ENCODE results near the gene CFAP69. TPM values are rescaled to one million over a fixed set of nuclear protein-coding genes. Genes with fewer than 3 reads are reported as not detected.

Gene CFAP69
- total RNA-seq, 2 experiments from 2014 or later = not detected

DNA sequence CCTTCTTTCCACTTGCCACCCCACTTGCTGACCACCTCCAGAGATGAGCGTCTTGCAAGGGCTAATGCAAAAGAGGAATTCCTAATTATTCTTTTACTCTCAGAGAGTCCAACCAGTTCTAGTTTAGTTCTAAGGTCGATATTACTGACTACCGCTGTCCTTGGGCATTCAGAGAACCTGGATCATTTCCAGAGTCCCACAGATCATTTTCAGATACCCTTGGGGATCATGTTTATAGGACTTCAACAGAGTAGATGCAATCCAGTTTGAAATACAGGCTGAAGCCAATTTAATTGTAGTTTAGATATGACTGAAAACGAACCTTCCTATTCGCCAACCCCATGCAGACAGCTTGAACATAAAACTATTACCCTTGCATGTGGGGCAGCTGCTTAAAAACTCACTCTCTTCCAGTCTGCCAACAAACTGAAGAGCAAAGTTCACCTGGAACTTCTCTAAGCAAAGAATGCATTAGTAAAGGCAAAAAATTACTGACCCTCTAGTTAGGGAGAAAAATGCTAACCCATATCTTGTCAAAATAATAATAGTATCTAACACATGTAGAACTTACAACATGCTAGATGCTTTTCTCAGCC lies 22.4 kb downstream of the CFAP69 start:
- Mint-ChIP-seq H3K4me3 (no peak overlapping the region), H3K27ac (no peak overlapping the region), H3K36me3 (ENCODE audit: low read depth) (no peaks in the 10 kb centered on the region), H3K27me3 (peaks cover 2% of the 10 kb centered on the region), H3K9me3 (no peaks in the 10 kb centered on the region), H3K4me1 (no peaks in the 10 kb centered on the region)
- ChIA-PET CTCF (interaction anchor here (1.2 kb wide), 1 partner anchor 143 kb away, joined by 3 read pairs; no protein-coding TSS in a partner anchor), POLR2A (no interaction called here)
- DNase-seq = no peak

DNA sequence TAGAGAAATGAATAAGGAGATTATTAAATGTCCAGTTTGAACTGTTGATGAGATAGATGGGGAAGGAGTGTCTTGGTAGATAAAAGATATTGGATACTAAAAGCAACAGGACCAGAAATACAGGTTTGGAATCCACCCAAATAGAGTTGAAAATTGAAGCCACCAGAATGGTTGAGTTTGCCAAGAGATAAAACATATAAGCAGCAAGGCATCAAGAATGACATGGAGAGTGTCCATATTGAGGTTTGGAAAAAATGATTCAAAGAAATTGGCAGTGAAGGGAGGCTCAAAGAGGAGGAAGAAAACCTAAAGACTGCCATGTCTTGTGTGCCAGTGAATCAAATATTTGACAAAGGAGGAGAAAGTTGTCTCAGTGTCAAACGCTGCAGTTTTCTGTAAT lies 24.2 kb downstream of the CFAP69 start:
- Mint-ChIP-seq H3K27me3 (peaks cover 4% of the 10 kb centered on the region), H3K4me1 (no peaks in the 10 kb centered on the region), H3K4me3 (no peak overlapping the region), H3K36me3 (ENCODE audit: low read depth) (no peaks in the 10 kb centered on the region), H3K9me3 (no peaks in the 10 kb centered on the region), H3K27ac (no peak overlapping the region)
- CTCF ChIA-PET = no interaction called here
- no peak for DNase-seq
- POLR2A ChIA-PET = no interaction called here

DNA sequence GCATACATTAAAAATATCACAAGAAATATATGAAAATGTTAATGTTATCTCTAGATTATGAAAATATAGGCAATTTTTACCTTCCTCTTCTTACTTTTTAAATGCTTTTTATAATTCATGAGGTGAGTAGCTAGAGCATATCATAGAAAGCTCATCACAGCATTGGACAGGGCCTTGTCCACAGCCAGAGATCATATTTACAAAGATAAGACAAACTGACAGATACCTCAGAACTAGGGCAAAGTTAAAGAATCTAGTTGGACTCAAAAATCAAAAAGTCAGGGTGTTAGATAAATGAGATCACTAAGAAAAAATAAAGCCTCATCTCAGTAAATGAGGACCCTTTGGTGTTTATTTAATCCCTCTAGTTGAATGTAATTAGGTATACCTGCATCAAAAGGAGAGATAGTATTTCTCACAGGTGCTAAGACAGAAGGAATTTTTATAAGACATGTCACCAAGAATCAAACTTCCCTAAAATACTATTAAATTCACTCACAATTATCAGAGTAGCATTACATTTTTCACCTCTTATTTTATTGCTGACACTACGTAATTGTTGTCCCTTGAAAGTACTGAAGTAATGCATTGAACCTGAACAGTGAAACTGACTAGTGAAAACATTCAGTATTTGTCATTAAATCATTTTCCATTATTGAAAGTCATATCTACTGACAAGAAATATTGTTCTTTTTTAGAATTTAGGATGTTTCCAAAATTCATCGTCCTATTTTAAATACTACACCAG lies 25.6 kb downstream of the CFAP69 start:
- POLR2A ChIA-PET = no interaction called here
- no peaks in the 10 kb centered on the region for H3K4me1 Mint-ChIP-seq
- H3K27ac Mint-ChIP-seq = no peak overlapping the region
- H3K9me3 Mint-ChIP-seq = no peaks in the 10 kb centered on the region
- no peak for DNase-seq
- peaks cover 6% of the 10 kb centered on the region for H3K27me3 Mint-ChIP-seq
- H3K36me3 Mint-ChIP-seq (ENCODE audit: low read depth) = no peaks in the 10 kb centered on the region
- CTCF ChIA-PET = no interaction called here
- no peak overlapping the region for H3K4me3 Mint-ChIP-seq

DNA sequence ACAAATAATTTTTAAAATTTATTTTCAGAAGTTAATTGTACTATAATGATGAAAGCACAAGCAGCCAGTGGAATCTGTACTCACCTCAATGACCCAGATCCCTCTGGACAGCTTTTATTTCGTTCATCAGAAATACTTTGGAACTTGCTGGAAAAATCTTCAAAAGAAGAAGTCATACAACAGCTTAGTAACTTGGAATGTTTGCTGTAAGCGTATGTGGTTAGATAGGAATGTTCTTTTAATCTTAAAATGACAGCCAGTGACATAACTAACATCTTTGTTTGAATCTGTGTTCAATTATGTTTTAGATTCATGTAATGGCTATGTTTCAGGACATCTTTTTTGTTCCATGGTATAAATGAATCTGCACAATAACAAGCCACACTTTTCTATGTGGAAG lies 26.8 kb downstream of the CFAP69 start:
- ChIA-PET CTCF (no interaction called here), POLR2A (no interaction called here)
- no peaks in the 10 kb centered on the region for H3K4me1 Mint-ChIP-seq
- H3K4me3 Mint-ChIP-seq = no peak overlapping the region
- peaks cover 4% of the 10 kb centered on the region for H3K27me3 Mint-ChIP-seq
- H3K9me3 Mint-ChIP-seq = no peaks in the 10 kb centered on the region
- no peak for DNase-seq
- no peak overlapping the region for H3K27ac Mint-ChIP-seq
- H3K36me3 Mint-ChIP-seq (ENCODE audit: low read depth) = no peaks in the 10 kb centered on the region

DNA sequence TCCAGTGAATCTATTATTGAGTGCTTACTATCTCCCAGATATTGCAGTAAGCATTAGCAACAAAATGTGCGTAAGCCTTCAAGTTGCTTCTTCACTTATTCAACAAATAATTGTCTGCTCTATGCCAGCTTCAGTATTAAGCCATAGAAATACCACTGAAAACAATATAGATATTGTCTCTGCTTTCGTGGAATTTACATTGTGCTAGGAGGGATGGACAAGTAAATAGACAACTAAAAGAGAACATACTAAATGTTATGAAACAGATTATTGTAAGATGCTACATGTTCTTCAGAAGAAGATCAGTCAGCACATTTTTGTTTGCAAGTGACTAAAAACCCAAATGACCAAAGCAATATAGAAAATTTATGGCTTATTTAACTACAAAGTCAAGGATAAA lies 27.3 kb downstream of the CFAP69 start:
- H3K27me3 Mint-ChIP-seq = peaks cover 4% of the 10 kb centered on the region
- H3K4me3 Mint-ChIP-seq = no peak overlapping the region
- ChIA-PET CTCF (no interaction called here), POLR2A (no interaction called here)
- no peak overlapping the region for H3K27ac Mint-ChIP-seq
- H3K9me3 Mint-ChIP-seq = no peaks in the 10 kb centered on the region
- no peaks in the 10 kb centered on the region for H3K36me3 Mint-ChIP-seq (ENCODE audit: low read depth)
- H3K4me1 Mint-ChIP-seq = no peaks in the 10 kb centered on the region
- no peak for DNase-seq

DNA sequence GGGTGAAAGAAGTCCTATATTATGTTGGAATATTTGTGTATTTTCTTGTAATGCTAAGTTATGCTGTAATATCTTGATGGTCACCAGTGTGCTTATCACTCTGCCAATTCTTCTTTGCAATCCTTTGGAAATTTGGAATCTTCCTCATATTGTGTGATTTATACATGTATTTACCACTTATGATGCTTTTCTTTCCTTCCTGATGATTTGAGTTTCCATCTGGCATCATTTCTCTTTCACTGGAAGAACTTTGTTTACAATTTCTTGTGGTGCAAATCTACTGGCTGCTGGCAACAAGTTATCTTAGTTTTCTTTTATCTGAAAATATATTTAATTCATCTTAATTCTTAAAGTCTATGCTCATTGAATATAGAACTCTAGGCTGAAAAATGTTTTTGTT lies 29.2 kb downstream of the CFAP69 start:
- Mint-ChIP-seq H3K36me3 (ENCODE audit: low read depth) (no peaks in the 10 kb centered on the region), H3K4me1 (no peaks in the 10 kb centered on the region), H3K27ac (no peak overlapping the region), H3K9me3 (no peaks in the 10 kb centered on the region), H3K27me3 (peaks cover 4% of the 10 kb centered on the region), H3K4me3 (no peak overlapping the region)
- no peak for DNase-seq
- POLR2A ChIA-PET = no interaction called here
- CTCF ChIA-PET = interaction anchor here (0.7 kb wide), 1 partner anchor 109 kb away, joined by 3 read pairs; no protein-coding TSS in a partner anchor

DNA sequence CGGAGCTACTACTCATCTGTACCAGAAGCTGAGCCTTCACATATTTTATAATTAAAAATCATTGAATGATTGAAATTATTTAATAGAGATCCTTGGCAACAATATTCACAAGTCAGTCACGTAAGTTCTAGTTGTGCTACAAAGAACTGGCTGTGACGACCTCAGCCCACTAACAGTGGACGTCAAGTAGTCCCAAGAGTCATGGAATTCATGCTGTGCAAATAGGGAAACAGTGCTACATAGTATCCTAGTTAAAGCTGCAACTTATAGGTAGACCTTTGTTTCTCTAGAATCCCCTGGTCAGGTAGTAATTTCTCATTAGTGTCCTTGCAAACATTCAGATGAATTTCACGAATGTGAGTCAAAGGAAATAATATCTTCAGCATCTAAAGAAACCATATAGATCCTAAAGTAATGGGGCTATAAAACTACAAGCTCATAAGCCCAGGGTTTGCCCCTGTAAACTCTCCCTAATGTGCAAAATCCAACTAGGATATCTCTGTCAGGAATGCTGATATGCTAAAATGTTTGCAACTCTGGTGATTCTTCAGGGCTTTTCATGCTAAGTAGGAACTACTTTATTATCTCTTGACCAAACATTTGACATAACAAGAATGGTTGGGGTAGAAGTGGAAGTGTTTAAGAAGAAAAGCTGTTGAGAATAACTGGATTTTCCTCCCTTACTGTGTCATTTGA lies 31.2 kb downstream of the CFAP69 start:
- peaks cover 4% of the 10 kb centered on the region for H3K27me3 Mint-ChIP-seq
- no peaks in the 10 kb centered on the region for H3K4me1 Mint-ChIP-seq
- H3K4me3 Mint-ChIP-seq = no peak overlapping the region
- no peaks in the 10 kb centered on the region for H3K36me3 Mint-ChIP-seq (ENCODE audit: low read depth)
- CTCF ChIA-PET = interaction anchor here (0.7 kb wide), 1 partner anchor 546 kb away, joined by 3 read pairs; no protein-coding TSS in a partner anchor
- POLR2A ChIA-PET = no interaction called here
- no peak for DNase-seq
- H3K27ac Mint-ChIP-seq = no peak overlapping the region
- H3K9me3 Mint-ChIP-seq = no peaks in the 10 kb centered on the region

DNA sequence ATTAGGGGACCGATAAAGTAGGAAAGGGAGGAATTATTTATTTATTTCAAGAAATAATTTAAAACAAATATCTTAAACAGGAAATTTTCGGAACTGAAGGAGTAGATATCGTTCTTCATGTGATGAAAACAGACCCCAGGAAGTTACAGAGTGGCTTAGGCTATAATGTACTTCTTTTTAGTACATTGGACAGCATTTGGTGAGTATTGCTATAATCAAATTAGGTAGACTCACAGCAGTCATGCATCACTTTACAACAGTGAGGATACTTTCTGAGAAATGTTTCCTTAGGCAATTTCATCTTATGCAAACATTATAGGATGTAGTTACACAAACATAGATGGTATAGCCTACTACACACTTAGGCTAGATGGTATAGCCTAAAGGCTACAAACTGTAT lies 43.2 kb downstream of the CFAP69 start:
- no peak for DNase-seq

DNA sequence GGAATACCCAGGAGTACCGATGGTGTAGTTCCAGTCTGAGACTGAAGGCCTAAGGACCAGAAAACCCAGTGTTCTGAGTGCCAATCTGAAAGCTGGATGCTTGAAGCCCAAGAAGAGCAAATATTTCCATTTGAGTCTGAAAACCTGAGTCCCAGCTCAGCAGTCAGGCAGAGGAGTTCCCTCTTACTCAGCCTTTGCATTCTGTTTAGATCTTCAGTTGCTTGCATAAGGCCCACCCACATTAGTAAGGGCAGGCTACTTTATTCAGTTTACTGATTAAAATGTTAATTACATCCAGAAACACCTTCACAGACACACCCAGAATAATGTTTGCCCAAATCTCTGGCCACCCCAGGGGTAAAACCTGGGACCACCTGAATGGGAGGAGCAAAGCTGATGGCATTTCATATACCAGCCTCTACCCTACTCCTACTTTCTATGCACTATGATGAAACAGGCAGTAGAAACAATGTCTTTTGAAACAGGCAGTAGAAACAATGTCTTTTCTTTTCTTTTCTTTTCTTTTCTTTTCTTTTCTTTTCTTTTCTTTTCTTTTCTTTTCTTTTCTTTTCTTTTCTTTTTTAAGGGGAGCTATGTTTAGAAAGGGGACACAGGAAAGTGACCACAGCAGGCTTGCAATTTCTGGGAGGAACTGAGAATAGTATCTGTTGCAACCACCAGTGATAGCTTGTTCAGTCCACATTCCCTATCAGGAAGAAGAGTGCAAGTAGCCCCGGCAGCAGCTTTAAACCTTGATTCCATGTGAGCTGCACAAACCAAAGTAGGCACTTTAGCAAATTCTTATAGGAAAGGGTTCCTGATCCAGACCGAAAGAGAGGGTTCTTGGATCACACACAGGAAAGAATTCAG lies 45.5 kb downstream of the CFAP69 start:
- H3K4me1 Mint-ChIP-seq = peaks cover under 1% of the 10 kb centered on the region
- H3K4me3 Mint-ChIP-seq = no peak overlapping the region
- H3K27me3 Mint-ChIP-seq = peaks cover 1% of the 10 kb centered on the region
- no peaks in the 10 kb centered on the region for H3K36me3 Mint-ChIP-seq (ENCODE audit: low read depth)
- ChIA-PET CTCF (no interaction called here), POLR2A (no interaction called here)
- no peak overlapping the region for H3K27ac Mint-ChIP-seq
- H3K9me3 Mint-ChIP-seq = peaks cover 11% of the 10 kb centered on the region
- DNase-seq = no peak

More for the DNA sequence above, 43.2 kb downstream of the CFAP69 start:
- Mint-ChIP-seq H3K27me3 (peaks cover 1% of the 10 kb centered on the region), H3K9me3 (peaks cover 6% of the 10 kb centered on the region), H3K4me3 (no peak overlapping the region), H3K4me1 (peaks cover 2% of the 10 kb centered on the region), H3K36me3 (ENCODE audit: low read depth) (no peaks in the 10 kb centered on the region), H3K27ac (no peak overlapping the region)
- POLR2A ChIA-PET = no interaction called here
- CTCF ChIA-PET = no interaction called here

DNA sequence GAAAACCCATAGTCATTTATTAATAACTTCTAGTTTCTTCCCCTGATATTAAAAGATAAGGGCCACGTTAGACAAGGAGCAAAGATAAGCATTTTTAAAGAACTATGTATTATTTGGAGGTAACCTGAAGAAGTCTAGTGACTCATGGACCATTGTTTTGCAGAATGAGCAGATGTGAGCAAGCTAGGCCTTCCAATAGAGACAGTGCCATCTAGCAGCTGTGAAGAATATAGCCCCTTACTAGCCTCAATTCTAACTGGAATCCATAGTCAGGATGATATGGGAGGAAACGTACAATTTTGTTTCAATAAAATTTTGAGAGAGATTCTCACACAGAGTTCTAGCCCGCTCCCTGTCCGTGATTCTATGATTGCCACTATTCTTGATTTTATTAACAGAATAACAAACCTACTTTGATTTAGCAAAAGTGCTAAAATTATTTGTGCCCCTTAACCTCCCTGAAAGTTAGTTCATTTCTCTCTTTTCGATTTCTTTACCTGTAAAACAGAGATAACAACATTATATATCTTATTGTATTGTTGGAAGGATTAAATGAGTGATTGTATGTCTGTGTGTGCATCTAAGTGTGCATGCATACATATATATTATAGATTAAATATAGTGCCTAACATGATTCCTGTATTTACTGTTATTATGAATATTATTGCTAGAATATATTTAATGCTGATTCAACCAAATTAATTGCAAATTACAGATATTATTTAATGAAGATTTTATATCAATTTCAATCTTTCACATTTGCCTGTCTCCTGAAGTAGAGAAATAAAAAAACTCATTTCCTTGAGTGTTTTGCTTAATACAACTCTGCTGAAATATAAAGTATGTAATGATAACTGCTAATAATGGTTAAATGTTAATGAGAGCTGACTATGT lies 53.4 kb downstream of the CFAP69 start:
- ChIA-PET CTCF (interaction anchor here (1.0 kb wide), 1 partner anchor 49 kb away, joined by 3 read pairs; no protein-coding TSS in a partner anchor), POLR2A (no interaction called here)
- H3K4me1 Mint-ChIP-seq = no peaks in the 10 kb centered on the region
- H3K9me3 Mint-ChIP-seq = peaks cover 4% of the 10 kb centered on the region
- no peak for DNase-seq
- peaks cover 11% of the 10 kb centered on the region for H3K27me3 Mint-ChIP-seq
- no peak overlapping the region for H3K4me3 Mint-ChIP-seq
- H3K36me3 Mint-ChIP-seq (ENCODE audit: low read depth) = no peaks in the 10 kb centered on the region
- no peak overlapping the region for H3K27ac Mint-ChIP-seq

DNA sequence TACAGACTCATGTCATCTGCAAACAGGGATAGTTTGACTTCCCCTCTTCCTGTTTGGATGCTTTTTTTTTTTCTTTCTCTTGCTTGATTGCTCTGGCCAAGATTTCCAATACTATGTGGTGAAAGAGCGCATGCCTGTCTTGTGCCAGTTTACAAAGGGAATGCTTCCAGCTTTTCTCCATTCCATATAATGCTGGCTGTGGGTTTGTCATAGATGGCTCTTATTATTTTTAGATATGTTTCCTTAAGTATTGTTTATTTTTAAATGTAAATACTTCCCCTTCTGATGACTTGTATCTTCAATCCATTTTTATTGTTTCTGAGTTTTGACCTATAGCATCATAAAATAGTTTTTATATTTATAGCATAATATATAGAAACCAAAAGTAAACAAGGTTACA lies 58.3 kb downstream of the CFAP69 start:
- DNase-seq = no peak
- H3K4me1 Mint-ChIP-seq = no peaks in the 10 kb centered on the region
- no peak overlapping the region for H3K27ac Mint-ChIP-seq
- ChIA-PET CTCF (no interaction called here), POLR2A (no interaction called here)
- H3K27me3 Mint-ChIP-seq = peaks cover 15% of the 10 kb centered on the region
- no peaks in the 10 kb centered on the region for H3K9me3 Mint-ChIP-seq
- H3K4me3 Mint-ChIP-seq = no peak overlapping the region
- no peaks in the 10 kb centered on the region for H3K36me3 Mint-ChIP-seq (ENCODE audit: low read depth)

DNA sequence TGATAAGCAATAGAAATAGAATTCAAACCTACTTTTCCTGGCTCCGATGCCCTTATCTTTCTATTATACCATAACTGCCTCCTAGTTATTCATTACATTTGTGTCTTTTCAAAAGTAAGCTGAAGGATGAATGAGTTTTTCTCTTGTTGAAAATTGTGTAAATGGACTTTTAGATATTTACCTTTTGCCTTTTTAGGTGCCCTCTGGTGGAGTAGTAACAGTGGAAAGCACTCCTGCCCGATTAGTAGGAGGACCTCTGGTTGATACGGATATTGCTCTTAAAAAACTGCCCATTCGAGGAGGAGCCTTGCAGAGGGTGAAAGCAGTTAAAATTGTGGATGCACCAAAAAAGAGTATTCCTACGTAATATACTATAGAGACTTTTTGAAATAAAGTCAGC lies 64.9 kb downstream of the CFAP69 start:
- DNase-seq = no peak
- Mint-ChIP-seq H3K36me3 (ENCODE audit: low read depth) (no peaks in the 10 kb centered on the region), H3K27ac (no peak overlapping the region), H3K27me3 (peaks cover 6% of the 10 kb centered on the region), H3K4me3 (no peak overlapping the region), H3K4me1 (no peaks in the 10 kb centered on the region), H3K9me3 (no peaks in the 10 kb centered on the region)
- ChIA-PET POLR2A (no interaction called here), CTCF (no interaction called here)

Measured in activated CD4-positive, alpha-beta T cell treated with anti-CD3 and anti-CD28 coated beads, Interleukin-2, amount 10 ng/mL, durations not matched to agents 7 days and 5 days (primary cell).